ENCODE results near the gene PAK5.

DNA sequence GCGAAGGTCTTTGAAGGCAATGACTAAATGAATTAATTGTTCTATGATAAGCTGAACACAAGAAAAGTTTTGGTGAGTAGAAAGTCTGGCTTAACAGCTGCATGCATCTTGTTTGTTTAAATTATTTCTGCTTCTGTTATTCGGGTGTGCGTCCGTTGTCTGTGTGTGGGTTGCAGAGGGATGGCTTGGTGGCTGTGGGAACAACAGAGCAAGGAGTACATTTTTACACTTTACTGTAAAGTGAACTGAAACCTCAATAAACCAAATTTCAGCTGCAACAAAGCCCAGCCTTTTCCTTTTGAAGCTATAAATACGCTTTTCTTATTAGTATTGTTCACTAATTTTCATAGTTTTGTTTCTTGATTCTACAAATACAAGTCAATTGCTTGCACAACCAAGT, 328.0 kb downstream of the PAK5 start:
- no peak for TF ChIP-seq GATA3 (IDR thresholded peaks at IDR 0.05; ENCODE audit: low read depth, low read length)
- no peak for TF ChIP-seq GATA2 (IDR thresholded peaks at IDR 0.05; ENCODE audit: low read depth, low read length)

Measured in SH-SY5Y (cell line).